H1 (cell line): ENCODE results near the gene MTMR1. TPM values are rescaled to one million over a fixed set of nuclear protein-coding genes. Genes with fewer than 3 reads are reported as not detected.

Experiments
- CTCF ChIA-PET: fragments of 300-600 bp; sonication (Branson Sonifier 250); formaldehyde crosslinking; loops from one replicate; lab custom pipeline; 2021; ENCODE audit not compliant: partially characterized antibody; lab: Charles Lee
- POLR2A ChIA-PET: fragments of 300-600 bp; sonication (Branson Sonifier 250); formaldehyde crosslinking; loops from one replicate; lab custom pipeline; 2021; ENCODE audit warnings: inconsistent platforms; ENCODE audit not compliant: partially characterized antibody; lab: Charles Lee
- DNase-seq, 2 experiments: peaks; one replicate each; pipeline versions ENCODE4 v3.0.0 to v3.0.0-alpha.2; 2010 to 2022; ENCODE audit warnings: low spot score in 2 of 2, low read depth in 1 of 2, mixed read lengths in 1 of 2
- FAIRE-seq: peaks from 2 replicates; lab custom pipeline; 2011; peaks lifted over from hg19 to GRCh38; lab: Jason Lieb, UNC
- H2AFZ ChIP-seq: 2 replicates; pipeline ENCODE4 v1.8.1; 2012; ENCODE audit warnings: low read length, inconsistent platforms
- H2AK5ac ChIP-seq: 2 replicates; pipeline ENCODE4 v1.6.1; 2013; ENCODE audit warnings: low read depth, low read length
- H2BK120ac ChIP-seq: replicated peaks from 2 replicates; pipeline ENCODE3; 2013; ENCODE audit warnings: low read depth, low read length, inconsistent platforms
- H2BK12ac ChIP-seq: 2 replicates; pipeline ENCODE4 v1.6.1; 2013; ENCODE audit warnings: low read depth, low read length
- H2BK15ac ChIP-seq: 2 replicates; pipeline ENCODE4 v1.6.1; 2013; ENCODE audit warnings: low read length
- H2BK20ac ChIP-seq: 2 replicates; pipeline ENCODE4 v1.6.1; 2013; ENCODE audit warnings: low read length
- H2BK5ac ChIP-seq: 2 replicates; pipeline ENCODE4 v1.6.1; 2013; ENCODE audit warnings: low read depth, low read length
- H3K14ac ChIP-seq: 2 replicates; pipeline ENCODE4 v1.6.1; 2013; ENCODE audit warnings: inconsistent platforms; ENCODE audit not compliant: insufficient read length
- H3K18ac ChIP-seq: 2 replicates; pipeline ENCODE4 v1.6.1; 2013; ENCODE audit warnings: low read length; ENCODE audit errors: extremely low read depth
- H3K23ac ChIP-seq: 2 replicates; pipeline ENCODE4 v1.6.1; 2013; ENCODE audit warnings: inconsistent platforms; ENCODE audit not compliant: insufficient read length
- H3K23me2 ChIP-seq: 2 replicates; pipeline ENCODE4 v1.6.1; 2013; ENCODE audit warnings: low read depth, low read length
- H3K27ac ChIP-seq: 2 replicates; pipeline ENCODE4 v1.6.1; 2011; ENCODE audit warnings: low read depth, low read length, inconsistent platforms
- H3K27me3 ChIP-seq, 4 experiments: replicated peaks in 1 of 4; 1 replicate in 1 of 4; 2 replicates in 3 of 4; pipeline versions ENCODE4 v1.6.1 to v1.8.1; 2011 to 2013; ENCODE audit warnings: low read length in 3 of 4, mild to moderate bottlenecking in 3 of 4, inconsistent platforms in 2 of 4, mixed read lengths in 2 of 4, moderate library complexity in 1 of 4; ENCODE audit not compliant: control insufficient read depth in 3 of 4, insufficient read depth in 3 of 4; ENCODE audit errors: extremely low read depth in 1 of 4
- H3K36me3 ChIP-seq, 4 experiments: 2 replicates each; pipeline versions ENCODE4 v1.6.1 to v1.8.1; 2011 to 2013; ENCODE audit warnings: mild to moderate bottlenecking in 4 of 4, low read length in 3 of 4, moderate library complexity in 2 of 4, control low read depth in 1 of 4, inconsistent platforms in 1 of 4; ENCODE audit not compliant: insufficient read depth in 4 of 4, control insufficient read depth in 2 of 4
- H3K4ac ChIP-seq: replicated peaks from 2 replicates; pipeline ENCODE3; 2013; ENCODE audit warnings: low read length, low read depth, mixed read lengths, inconsistent platforms; ENCODE audit not compliant: insufficient read length
- H3K4me1 ChIP-seq, 4 experiments: replicated peaks in 1 of 4; 1 replicate in 1 of 4; 2 replicates in 3 of 4; pipeline versions ENCODE4 v1.6.1 to v1.8.1; 2011 to 2013; ENCODE audit warnings: low read length in 3 of 4, inconsistent platforms in 2 of 4, mixed read lengths in 1 of 4; ENCODE audit not compliant: insufficient read depth in 4 of 4, control insufficient read depth in 3 of 4
- H3K4me2 ChIP-seq, 2 experiments: 2 replicates each; pipeline versions ENCODE4 v1.6.1 to v1.8.1; 2011 to 2013; ENCODE audit warnings: low read depth in 2 of 2, low read length in 2 of 2, control low read depth in 1 of 2, inconsistent platforms in 1 of 2, mild to moderate bottlenecking in 1 of 2; ENCODE audit not compliant: insufficient read depth in 1 of 2
- H3K4me3 ChIP-seq, 4 experiments: fragments of 200-600, 300-600 bp in 1 of 4; sonication (generic), shearing (Covaris generic), sonication (Bioruptor Twin) in 1 of 4; 2 replicates each; pipeline versions ENCODE4 v1.5.1 to v1.8.1; 2011 to 2016; ENCODE audit warnings: low read length in 4 of 4, low read depth in 3 of 4, control low read depth in 2 of 4, inconsistent platforms in 2 of 4, mild to moderate bottlenecking in 2 of 4, mixed read lengths in 1 of 4, moderate library complexity in 1 of 4; ENCODE audit not compliant: insufficient read depth in 2 of 4; ENCODE audit errors: extremely low read depth in 1 of 4
- H3K56ac ChIP-seq: replicated peaks from 2 replicates; pipeline ENCODE3; 2013; ENCODE audit warnings: low read depth, mild to moderate bottlenecking, mixed read lengths, low read length, inconsistent platforms; ENCODE audit not compliant: insufficient read length
- H3K79me1 ChIP-seq: 2 replicates; pipeline ENCODE4 v1.6.1; 2013; ENCODE audit warnings: low read depth, low read length, control low read depth
- H3K79me2 ChIP-seq, 2 experiments: 2 replicates each; pipeline versions ENCODE4 v1.6.1 to v1.8.1; 2012 to 2013; ENCODE audit warnings: low read length in 2 of 2, mild to moderate bottlenecking in 2 of 2, inconsistent platforms in 1 of 2; ENCODE audit not compliant: insufficient read depth in 2 of 2, control insufficient read depth in 1 of 2
- H3K9ac ChIP-seq, 4 experiments: replicated peaks in 1 of 4; 1 replicate in 1 of 4; 2 replicates in 3 of 4; pipeline versions ENCODE4 v1.6.1 to v1.8.1; 2011 to 2013; ENCODE audit warnings: low read depth in 3 of 4, low read length in 3 of 4, control low read depth in 2 of 4, mild to moderate bottlenecking in 2 of 4, moderate library complexity in 2 of 4, inconsistent platforms in 1 of 4; ENCODE audit errors: extremely low read depth in 1 of 4
- H3K9me3 ChIP-seq, 2 experiments: 2 replicates each; pipeline versions ENCODE4 v1.6.1 to v1.8.1; 2012 to 2013; ENCODE audit warnings: mild to moderate bottlenecking in 2 of 2, moderate library complexity in 2 of 2, control low read depth in 1 of 2, inconsistent platforms in 1 of 2, low read depth in 1 of 2, low read length in 1 of 2, mixed read lengths in 1 of 2; ENCODE audit not compliant: insufficient read depth in 2 of 2
- H4K20me1 ChIP-seq, 2 experiments: replicated peaks in 1 of 2; 2 replicates each; pipeline versions ENCODE3 to v1.8.1; 2011 to 2013; ENCODE audit warnings: inconsistent platforms in 2 of 2, low read length in 2 of 2, mild to moderate bottlenecking in 1 of 2; ENCODE audit not compliant: insufficient read depth in 2 of 2, control insufficient read depth in 1 of 2
- H4K5ac ChIP-seq: 2 replicates; pipeline ENCODE4 v1.6.1; 2013; ENCODE audit warnings: low read length, low read depth, mixed read lengths, inconsistent platforms; ENCODE audit not compliant: insufficient read length
- H4K8ac ChIP-seq: 2 replicates; pipeline ENCODE4 v1.8.0; 2013; ENCODE audit warnings: mild to moderate bottlenecking, moderate library complexity, low read length, inconsistent platforms; ENCODE audit not compliant: insufficient read depth; ENCODE audit errors: extremely low read depth
- H4K91ac ChIP-seq: replicated peaks from 2 replicates; pipeline ENCODE3; 2013; ENCODE audit warnings: low read length, mixed read lengths, inconsistent platforms; ENCODE audit not compliant: insufficient read length
- ASH2L ChIP-seq: fragments of 200-600, 300-600 bp; sonication (generic); IDR thresholded peaks from one replicate; pipeline ENCODE4 v1.7.1; 2017; ENCODE audit warnings: low read length
- POLR2A ChIP-seq, 2 experiments: IDR thresholded peaks; 1 replicate in 1 of 2; 2 replicates in 1 of 2; pipeline ENCODE4 v1.6.1; 2011; ENCODE audit warnings: low read depth in 2 of 2, low read length in 2 of 2, mild to moderate bottlenecking in 2 of 2; ENCODE audit errors: control extremely low read depth in 1 of 2
- WGBS, 2 experiments: shearing (Covaris generic) in 1 of 2; methylation state at CpG; one replicate each; pipeline versions ENCODE4 v1.1.6 to v1.1.7; 2013 to 2015; ENCODE audit warnings: low lambda C conversion rate in 2 of 2, mixed read lengths in 2 of 2, inconsistent platforms in 1 of 2, low coverage in 1 of 2, missing lambda C conversion rate in 1 of 2; ENCODE audit not compliant: insufficient replicate concordance in 2 of 2, insufficient coverage in 1 of 2, insufficient read length in 1 of 2; ENCODE audit errors: extremely low coverage in 1 of 2, missing lambda C conversion rate in 1 of 2; 5-methylcytosine and 5-hydroxymethylcytosine counted together
- polyA plus RNA-seq, 7 experiments: library from polyadenylated mRNA; depleted of rRNA in 3 of 7; stranded (reverse) in 5 of 7; unstranded in 2 of 7; fragments of >200 nt in 5 of 7; fragments of 200-250 nt in 2 of 7; gene quantifications; 1 replicate in 5 of 7; 2 replicates in 1 of 7; 4 replicates in 1 of 7; pipeline versions ENCODE4 v1.2.1 to v1.2.3, GENCODE V29; 2011 to 2013; ENCODE audit warnings: missing spikeins in 2 of 7, mixed read lengths in 2 of 7
- total RNA-seq: library from RNA; stranded (reverse); fragmentation: NEBNext Ultra II Directional; extraction: Animal tissue kit (Norgen Biotek cat#: 25700); gene quantifications from 2 replicates; pipeline ENCODE4 v1.2.1, GENCODE V29; 2021

The MTMR1 gene
- total and polyA plus RNA-seq, 2 of the 8 experiments (the other 6 are each of a cell fraction or from before 2014, with no cell fraction given), result 15.1 to 23.8 TPM

- Histone ChIP-seq H4K8ac (no peak overlapping the region), H4K20me1 (no peaks in the 10 kb centered on the region), H3K79me1 (no peaks in the 10 kb centered on the region), H3K79me2 (no peaks in the 10 kb centered on the region), H4K91ac (no peak overlapping the region), H2AK5ac (no peak overlapping the region), H3K9me3 (no peaks in the 10 kb centered on the region), H3K27me3 (no peaks in the 10 kb centered on the region), H2BK120ac (no peak overlapping the region), H3K23ac (no peak overlapping the region), H2BK5ac (no peak overlapping the region), H2AFZ (no peak overlapping the region), H3K4me1 (peaks cover 0 to 10% (median 3%) of the 10 kb centered on the region in 4 experiments; a peak in 4 of 7 replicates), H2BK15ac (no peak overlapping the region), H3K4me3 (no peak overlapping the region), H3K4ac (no peak overlapping the region), H2BK12ac (no peak overlapping the region), H4K5ac (no peak overlapping the region), H3K4me2 (no peak overlapping the region), H3K18ac (no peak overlapping the region), H3K56ac (no peak overlapping the region), H3K36me3 (peaks cover 0 to 9% (median 0%) of the 10 kb centered on the region in 4 experiments; a peak in 1 of 8 replicates), H3K9ac (no peak overlapping the region), H3K14ac (no peak overlapping the region), H2BK20ac (no peak overlapping the region), H3K27ac (no peak overlapping the region), H3K23me2 (no peaks in the 10 kb centered on the region)
- FAIRE-seq, result no peak
- WGBS, 2 experiments, result 96% methylated on average over 7 of the region's 9 CpGs; no CpG with 5 or more reads in 1 of the 2 experiments
- no peak for TF ChIP-seq ASH2L
- 0 out of 3 replicates have a peak, but pooled peaks of 1 of the 2 experiments have one; percentile 25 for TF ChIP-seq POLR2A (IDR thresholded peaks at IDR 0.05; ENCODE audit: control extremely low read depth in 1 of 2, low read depth in 2 of 2, low read length in 2 of 2)
- no peak for DNase-seq
- ChIA-PET CTCF (interaction anchor here (0.8 to 2.7 kb wide), 6 partner anchors 8 to 325 kb away, joined by 3 to 18 read pairs (median 4); no protein-coding TSS in a partner anchor), POLR2A (interaction anchor here (1.9 kb wide), 1 partner anchor 223 kb away, joined by 6 read pairs; no protein-coding TSS in a partner anchor)
Measured at GRCh38 chrX:150767045-150767395, 73.8 kb downstream of the MTMR1 start.
